ENCODE measurements around the gene AOPEP. TPM values are rescaled to one million over a fixed set of nuclear protein-coding genes. Genes with fewer than 3 reads are reported as not detected.

The AOPEP gene
- total RNA-seq, 1 donor from 2014 or later = 22.1 TPM

DNA sequence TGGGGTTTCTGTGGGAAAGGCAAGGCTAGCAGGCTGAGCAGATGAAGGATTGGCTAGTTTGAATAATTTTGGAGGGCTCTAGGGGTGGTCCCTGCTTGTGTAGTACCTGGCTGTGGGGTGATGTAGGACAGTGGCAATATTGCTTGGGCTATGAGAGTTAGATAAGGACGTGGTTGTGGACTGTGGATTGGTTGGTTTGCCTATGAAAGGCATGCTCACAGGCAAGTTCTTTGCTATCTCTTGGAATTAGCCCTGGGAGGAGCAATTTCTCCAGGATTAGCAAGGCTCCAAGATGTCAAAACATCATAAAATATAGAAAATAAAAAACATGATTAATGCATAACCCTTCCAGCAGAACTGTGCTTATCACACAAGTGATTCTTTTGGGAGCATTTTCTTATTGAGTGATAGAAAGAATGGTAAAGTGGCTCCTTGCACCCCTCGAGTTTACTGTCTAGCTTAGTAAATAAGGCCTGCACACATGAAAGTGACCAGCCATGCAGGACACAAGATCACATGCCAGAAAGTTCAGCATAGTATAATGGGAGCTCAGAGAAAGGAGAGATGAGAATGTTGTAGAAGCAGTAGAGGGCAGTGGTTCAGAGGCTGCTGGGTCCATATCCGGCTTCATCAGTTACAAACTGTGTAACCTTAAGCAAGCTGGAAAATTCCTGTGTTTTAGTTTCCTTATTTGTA is 13.8 kb downstream of the AOPEP start:
- TF ChIP-seq, protein P1, sequence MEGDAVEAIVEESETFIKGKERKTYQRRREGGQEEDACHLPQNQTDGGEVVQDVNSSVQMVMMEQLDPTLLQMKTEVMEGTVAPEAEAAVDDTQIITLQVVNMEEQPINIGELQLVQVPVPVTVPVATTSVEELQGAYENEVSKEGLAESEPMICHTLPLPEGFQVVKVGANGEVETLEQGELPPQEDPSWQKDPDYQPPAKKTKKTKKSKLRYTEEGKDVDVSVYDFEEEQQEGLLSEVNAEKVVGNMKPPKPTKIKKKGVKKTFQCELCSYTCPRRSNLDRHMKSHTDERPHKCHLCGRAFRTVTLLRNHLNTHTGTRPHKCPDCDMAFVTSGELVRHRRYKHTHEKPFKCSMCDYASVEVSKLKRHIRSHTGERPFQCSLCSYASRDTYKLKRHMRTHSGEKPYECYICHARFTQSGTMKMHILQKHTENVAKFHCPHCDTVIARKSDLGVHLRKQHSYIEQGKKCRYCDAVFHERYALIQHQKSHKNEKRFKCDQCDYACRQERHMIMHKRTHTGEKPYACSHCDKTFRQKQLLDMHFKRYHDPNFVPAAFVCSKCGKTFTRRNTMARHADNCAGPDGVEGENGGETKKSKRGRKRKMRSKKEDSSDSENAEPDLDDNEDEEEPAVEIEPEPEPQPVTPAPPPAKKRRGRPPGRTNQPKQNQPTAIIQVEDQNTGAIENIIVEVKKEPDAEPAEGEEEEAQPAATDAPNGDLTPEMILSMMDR (IDR thresholded peaks at IDR 0.05; ENCODE audit: unreplicated experiment) = no peak
- peaks cover 3% of the 10 kb centered on the region for H3K27me3 Mint-ChIP-seq (ENCODE audit: unreplicated experiment)
- H3K4me3 Mint-ChIP-seq (ENCODE audit: unreplicated experiment) = no peak overlapping the region
- no peak overlapping the region for H3K27ac Mint-ChIP-seq (ENCODE audit: unreplicated experiment)
- no peaks in the 10 kb centered on the region for H3K9me3 Mint-ChIP-seq (ENCODE audit: unreplicated experiment)
- no peak for DNase-seq (ENCODE audit: low spot score)
- peaks cover 4% of the 10 kb centered on the region for H3K36me3 Mint-ChIP-seq (ENCODE audit: low read depth, unreplicated experiment)
- H3K4me1 Mint-ChIP-seq (ENCODE audit: unreplicated experiment) = peaks cover 5% of the 10 kb centered on the region

GRCh38 chr9:94741866-94742265 is 15.4 kb downstream of the AOPEP start:
- no peak overlapping the region for H3K27ac Mint-ChIP-seq (ENCODE audit: unreplicated experiment)
- H3K36me3 Mint-ChIP-seq (ENCODE audit: low read depth, unreplicated experiment) = no peaks in the 10 kb centered on the region
- H3K9me3 Mint-ChIP-seq (ENCODE audit: unreplicated experiment) = no peaks in the 10 kb centered on the region
- H3K4me1 Mint-ChIP-seq (ENCODE audit: unreplicated experiment) = peaks cover 5% of the 10 kb centered on the region
- TF ChIP-seq, protein P1 (IDR thresholded peaks at IDR 0.05; ENCODE audit: unreplicated experiment) = no peak
- H3K4me3 Mint-ChIP-seq (ENCODE audit: unreplicated experiment) = no peak overlapping the region
- peaks cover 3% of the 10 kb centered on the region for H3K27me3 Mint-ChIP-seq (ENCODE audit: unreplicated experiment)
- no peak for DNase-seq (ENCODE audit: low spot score)

DNA sequence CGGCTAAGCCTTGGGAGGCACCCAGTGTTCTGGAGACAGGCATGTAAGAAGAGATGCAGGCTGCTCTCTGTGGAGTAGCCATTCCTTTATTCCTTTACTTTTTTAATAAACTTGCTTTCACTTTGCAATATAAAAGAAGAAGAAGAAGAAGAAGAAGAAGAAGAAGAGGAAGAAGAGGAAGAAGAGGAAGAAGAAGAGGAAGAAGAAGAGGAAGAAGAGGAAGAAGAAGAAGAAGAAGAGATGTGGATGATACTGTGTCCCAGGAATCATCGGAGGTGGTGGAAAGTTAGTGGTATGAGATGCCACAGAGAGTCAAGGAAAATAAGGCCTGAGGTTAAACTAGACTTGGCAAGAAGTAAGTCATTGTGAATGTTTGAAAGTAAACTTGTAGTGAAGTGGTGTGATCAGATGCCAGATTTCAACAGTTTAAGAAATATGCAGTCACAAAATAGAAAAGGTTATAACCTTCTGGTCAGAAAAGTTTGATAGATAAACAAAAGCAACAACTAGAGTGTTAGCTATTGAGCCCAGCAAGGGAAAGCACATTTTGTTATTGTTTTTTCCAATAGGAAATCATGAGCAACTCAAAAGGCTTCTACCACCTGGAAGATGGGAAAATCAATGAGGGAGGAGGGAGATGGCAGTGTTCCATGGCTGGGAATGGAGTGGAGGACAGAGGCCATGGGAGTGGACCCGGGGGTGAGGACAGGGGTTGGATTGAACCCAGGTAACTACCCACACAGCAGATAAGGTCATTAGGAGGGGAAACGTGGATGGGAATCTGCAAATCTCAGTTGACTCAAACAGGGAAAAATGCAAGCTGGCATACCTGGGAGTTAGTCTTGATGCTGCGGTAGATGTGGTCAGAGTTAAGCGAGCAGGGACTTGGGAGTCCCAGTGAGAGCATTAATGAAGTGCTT is 16.8 kb downstream of the AOPEP start:
- H3K27ac Mint-ChIP-seq (ENCODE audit: unreplicated experiment) = no peak overlapping the region
- no peaks in the 10 kb centered on the region for H3K36me3 Mint-ChIP-seq (ENCODE audit: low read depth, unreplicated experiment)
- TF ChIP-seq, protein P1 (IDR thresholded peaks at IDR 0.05; ENCODE audit: unreplicated experiment) = no peak
- no peak for DNase-seq (ENCODE audit: low spot score)
- peaks cover 3% of the 10 kb centered on the region for H3K27me3 Mint-ChIP-seq (ENCODE audit: unreplicated experiment)
- H3K4me1 Mint-ChIP-seq (ENCODE audit: unreplicated experiment) = peaks cover 5% of the 10 kb centered on the region
- no peak overlapping the region for H3K4me3 Mint-ChIP-seq (ENCODE audit: unreplicated experiment)
- H3K9me3 Mint-ChIP-seq (ENCODE audit: unreplicated experiment) = no peaks in the 10 kb centered on the region

DNA sequence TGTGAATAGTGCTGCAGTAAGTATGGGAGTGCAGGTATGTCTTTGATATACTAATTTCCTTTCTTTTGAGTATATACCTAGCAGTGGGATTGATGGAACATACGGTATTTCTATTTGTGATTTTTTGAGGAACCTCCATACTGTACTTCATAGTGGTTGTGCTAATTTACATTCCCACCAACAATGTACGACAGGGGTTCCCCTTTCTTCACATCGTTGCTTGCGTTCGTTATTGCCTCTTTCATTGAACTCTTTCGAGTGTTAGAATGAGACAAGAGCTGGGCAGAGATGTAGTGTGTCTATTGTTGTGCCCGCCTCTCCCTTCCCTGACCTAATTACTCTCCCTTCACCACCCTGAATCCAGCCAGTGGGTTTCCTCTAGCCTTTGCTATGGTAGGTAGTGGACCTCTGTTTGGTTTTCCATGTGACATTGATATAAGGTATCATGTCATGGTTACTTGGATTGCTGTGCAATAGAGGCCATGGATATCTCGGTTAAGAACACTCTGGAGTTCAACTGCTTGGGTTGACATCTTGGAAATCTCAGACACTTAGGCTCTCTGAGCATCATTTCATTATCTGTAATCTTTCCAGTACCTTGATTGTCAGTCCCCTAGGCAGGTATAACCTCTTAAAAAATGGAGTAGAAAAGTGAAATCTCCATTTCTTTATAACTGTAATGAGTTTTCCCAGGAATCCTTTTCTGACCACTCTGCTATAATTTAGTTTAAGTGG is 19.5 kb downstream of the AOPEP start:
- H3K27ac Mint-ChIP-seq (ENCODE audit: unreplicated experiment) = no peak overlapping the region
- H3K4me1 Mint-ChIP-seq (ENCODE audit: unreplicated experiment) = peaks cover 5% of the 10 kb centered on the region
- DNase-seq (ENCODE audit: low spot score) = no peak
- TF ChIP-seq, protein P1 (IDR thresholded peaks at IDR 0.05; ENCODE audit: unreplicated experiment) = no peak
- H3K4me3 Mint-ChIP-seq (ENCODE audit: unreplicated experiment) = no peak overlapping the region
- H3K9me3 Mint-ChIP-seq (ENCODE audit: unreplicated experiment) = no peaks in the 10 kb centered on the region
- no peaks in the 10 kb centered on the region for H3K27me3 Mint-ChIP-seq (ENCODE audit: unreplicated experiment)
- peaks cover 12% of the 10 kb centered on the region for H3K36me3 Mint-ChIP-seq (ENCODE audit: low read depth, unreplicated experiment)
